Activated naive CD4-positive, alpha-beta T cell treated with anti-CD3 and anti-CD28 coated beads, Interleukin-2, amount 50 U/mL, for 72 hours (primary cell): ENCODE results near the gene CANT1. TPM values are rescaled to one million over a fixed set of nuclear protein-coding genes. Genes with fewer than 3 reads are reported as not detected.

Source experiments
- ATAC-seq, 2 donors: fragments of 150-1000 bp; cut with Tn5 transposase; 2 replicates each; pipeline ENCODE4 v1.10.0; 2021; ENCODE audit warnings: mild to moderate bottlenecking in 2 of 2, moderate library complexity in 2 of 2
- DNase-seq, 2 donors: peaks; one replicate each; pipeline ENCODE4 v3.0.0; 2021 to 2022; ENCODE audit warnings: low spot score in 2 of 2
- H3K27ac Mint-ChIP-seq, 2 donors: one replicate each; pipeline ENCODE4 v1.8.0; 2022; ENCODE audit warnings: mild to moderate bottlenecking in 2 of 2, mixed read lengths in 2 of 2
- H3K36me3 Mint-ChIP-seq, 2 donors: one replicate each; pipeline ENCODE4 v1.8.0; 2022; ENCODE audit warnings: mixed read lengths in 2 of 2
- H3K9me3 Mint-ChIP-seq, 2 donors: one replicate each; pipeline ENCODE4 v1.8.0; 2022; ENCODE audit warnings: mixed read lengths in 2 of 2
- total RNA-seq, 2 donors: library from RNA; stranded (reverse); gene quantifications; one replicate each; pipeline ENCODE4 v1.2.3, GENCODE V29; 2022

The CANT1 gene
- total RNA-seq, 2 donors from 2014 or later, result 54.7 to 57.0 TPM

- Mint-ChIP-seq H3K27ac (peak overlapping the region; percentile 0 to 88), H3K36me3 (peaks cover 20 to 21% of the 10 kb centered on the region in 2 donors), H3K9me3 (no peaks in the 10 kb centered on the region)
- DNase-seq, result peak in 1 of 2 donors; percentile 40
- no peak for ATAC-seq
Measured at GRCh38 chr17:79006794-79007503, 2.6 kb downstream of the CANT1 start.

GRCh38 chr17:79006046-79006445 is 3.5 kb downstream of the CANT1 start:
- Mint-ChIP-seq H3K36me3 (peaks cover 20 to 21% of the 10 kb centered on the region in 2 donors), H3K27ac (peak overlapping the region in 1 of 2 donors; percentile 86), H3K9me3 (no peaks in the 10 kb centered on the region)
- no peak for ATAC-seq
- DNase-seq, result peak in 1 of 2 donors; percentile 30

- Mint-ChIP-seq H3K36me3 (peaks cover 20 to 21% of the 10 kb centered on the region in 2 donors), H3K27ac (no peak overlapping the region), H3K9me3 (no peaks in the 10 kb centered on the region)
- ATAC-seq (no peak), DNase-seq (peak in 1 of 2 donors; percentile 55)
Measured at GRCh38 chr17:79005063-79005861, 4.3 kb downstream of the CANT1 start.

GRCh38 chr17:79003661-79004411 is 5.7 kb downstream of the CANT1 start:
- DNase-seq, result peak in 1 of 2 donors; percentile 38
- no peak for ATAC-seq
- H3K36me3 Mint-ChIP-seq, result peaks cover 15 to 17% of the 10 kb centered on the region in 2 donors
- no peak overlapping the region for H3K27ac Mint-ChIP-seq
- no peaks in the 10 kb centered on the region for H3K9me3 Mint-ChIP-seq

GRCh38 chr17:79002796-79003593 is 6.6 kb downstream of the CANT1 start:
- no peak for ATAC-seq
- Mint-ChIP-seq H3K9me3 (no peaks in the 10 kb centered on the region), H3K36me3 (peaks cover 7 to 10% of the 10 kb centered on the region in 2 donors), H3K27ac (peak overlapping the region in 1 of 2 donors; percentile 46)
- peak in 1 of 2 donors; percentile 53 for DNase-seq

GRCh38 chr17:79002291-79002690 is 7.3 kb downstream of the CANT1 start:
- no peaks in the 10 kb centered on the region for H3K9me3 Mint-ChIP-seq
- DNase-seq (peak in 1 of 2 donors; percentile 46), ATAC-seq (no peak)
- H3K27ac Mint-ChIP-seq, result peak overlapping the region; percentile 36 to 46
- peaks cover 0 to 6% of the 10 kb centered on the region in 2 donors for H3K36me3 Mint-ChIP-seq

GRCh38 chr17:79001190-79002020 is 8.2 kb downstream of the CANT1 start:
- Mint-ChIP-seq H3K36me3 (no peaks in the 10 kb centered on the region), H3K9me3 (no peaks in the 10 kb centered on the region), H3K27ac (peak overlapping the region; percentile 46 to 68)
- ATAC-seq (no peak), DNase-seq (peak in 1 of 2 donors; percentile 52)

GRCh38 chr17:79000396-79001189 is 9.0 kb downstream of the CANT1 start:
- Mint-ChIP-seq H3K36me3 (peaks cover 4% of the 10 kb centered on the region in 2 donors), H3K27ac (peak overlapping the region in 1 of 2 donors; percentile 68), H3K9me3 (no peaks in the 10 kb centered on the region)
- ATAC-seq (no peak), DNase-seq (peak in 1 of 2 donors; percentile 52)

- no peak overlapping the region for H3K27ac Mint-ChIP-seq
- ATAC-seq, result no peak
- no peaks in the 10 kb centered on the region for H3K9me3 Mint-ChIP-seq
- peaks cover 5 to 6% of the 10 kb centered on the region in 2 donors for H3K36me3 Mint-ChIP-seq
- DNase-seq, result peak in 1 of 2 donors; percentile 20
Measured at GRCh38 chr17:78999947-79000395, 9.6 kb downstream of the CANT1 start.

- ATAC-seq, result no peak
- peak in 1 of 2 donors; percentile 30 for DNase-seq
- no peaks in the 10 kb centered on the region for H3K9me3 Mint-ChIP-seq
- H3K36me3 Mint-ChIP-seq, result peaks cover 5 to 6% of the 10 kb centered on the region in 2 donors
- peak overlapping the region in 1 of 2 donors; percentile 68 for H3K27ac Mint-ChIP-seq
Measured at GRCh38 chr17:78999056-78999768, 10.4 kb downstream of the CANT1 start.

- Mint-ChIP-seq H3K36me3 (peaks cover 6 to 9% of the 10 kb centered on the region in 2 donors), H3K27ac (peak overlapping the region in 1 of 2 donors; percentile 68), H3K9me3 (no peaks in the 10 kb centered on the region)
- ATAC-seq, result peak in 1 of 2 donors; percentile 15
- peak in 1 of 2 donors; percentile 48 for DNase-seq
Measured at GRCh38 chr17:78998311-78999055, 11.1 kb downstream of the CANT1 start.

- H3K9me3 Mint-ChIP-seq, result no peaks in the 10 kb centered on the region
- H3K27ac Mint-ChIP-seq, result no peak overlapping the region
- DNase-seq (peak in 1 of 2 donors; percentile 28), ATAC-seq (no peak)
- H3K36me3 Mint-ChIP-seq, result peaks cover 8 to 11% of the 10 kb centered on the region in 2 donors
Measured at GRCh38 chr17:78997881-78998280, 11.7 kb downstream of the CANT1 start.

- H3K27ac Mint-ChIP-seq, result no peak overlapping the region
- ATAC-seq (no peak), DNase-seq (peak in 1 of 2 donors; percentile 34)
- peaks cover 10 to 15% of the 10 kb centered on the region in 2 donors for H3K36me3 Mint-ChIP-seq
- no peaks in the 10 kb centered on the region for H3K9me3 Mint-ChIP-seq
Measured at GRCh38 chr17:78997231-78997741, 12.3 kb downstream of the CANT1 start.
